ENCODE data around the gene HPCAL1. TPM values are rescaled to one million over a fixed set of nuclear protein-coding genes. Genes with fewer than 3 reads are reported as not detected.

The HPCAL1 gene
- total RNA-seq, 1 donor from 2014 or later, result 160 TPM

GRCh38 chr2:10433264-10433946 is 130.7 kb downstream of the HPCAL1 start:
- no peaks in the 10 kb centered on the region for H3K36me3 ChIP-seq
- H3K27ac ChIP-seq, result no peak overlapping the region
- no peaks in the 10 kb centered on the region for H3K9me3 ChIP-seq
- DNase-seq (no peak), ATAC-seq (no peak)
- H3K4me1 ChIP-seq, result no peaks in the 10 kb centered on the region
- TF ChIP-seq, protein P1, sequence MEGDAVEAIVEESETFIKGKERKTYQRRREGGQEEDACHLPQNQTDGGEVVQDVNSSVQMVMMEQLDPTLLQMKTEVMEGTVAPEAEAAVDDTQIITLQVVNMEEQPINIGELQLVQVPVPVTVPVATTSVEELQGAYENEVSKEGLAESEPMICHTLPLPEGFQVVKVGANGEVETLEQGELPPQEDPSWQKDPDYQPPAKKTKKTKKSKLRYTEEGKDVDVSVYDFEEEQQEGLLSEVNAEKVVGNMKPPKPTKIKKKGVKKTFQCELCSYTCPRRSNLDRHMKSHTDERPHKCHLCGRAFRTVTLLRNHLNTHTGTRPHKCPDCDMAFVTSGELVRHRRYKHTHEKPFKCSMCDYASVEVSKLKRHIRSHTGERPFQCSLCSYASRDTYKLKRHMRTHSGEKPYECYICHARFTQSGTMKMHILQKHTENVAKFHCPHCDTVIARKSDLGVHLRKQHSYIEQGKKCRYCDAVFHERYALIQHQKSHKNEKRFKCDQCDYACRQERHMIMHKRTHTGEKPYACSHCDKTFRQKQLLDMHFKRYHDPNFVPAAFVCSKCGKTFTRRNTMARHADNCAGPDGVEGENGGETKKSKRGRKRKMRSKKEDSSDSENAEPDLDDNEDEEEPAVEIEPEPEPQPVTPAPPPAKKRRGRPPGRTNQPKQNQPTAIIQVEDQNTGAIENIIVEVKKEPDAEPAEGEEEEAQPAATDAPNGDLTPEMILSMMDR (IDR thresholded peaks at IDR 0.05), result no peak
- intact Hi-C loops (cut with DNase I), result no loop called here
- H3K27me3 ChIP-seq, result no peaks in the 10 kb centered on the region
- H3K4me3 ChIP-seq, result no peak overlapping the region

GRCh38 chr2:10433947-10434885 is 131.5 kb downstream of the HPCAL1 start:
- H3K4me3 ChIP-seq, result no peak overlapping the region
- no peak for ATAC-seq
- H3K27me3 ChIP-seq, result no peaks in the 10 kb centered on the region
- no peak overlapping the region for H3K27ac ChIP-seq
- no peaks in the 10 kb centered on the region for H3K9me3 ChIP-seq
- peaks cover 3% of the 10 kb centered on the region for H3K36me3 ChIP-seq
- DNase-seq, result no peak
- TF ChIP-seq, protein P1 (IDR thresholded peaks at IDR 0.05), result no peak
- H3K4me1 ChIP-seq, result no peaks in the 10 kb centered on the region
- intact Hi-C loops (cut with DNase I), result no loop called here

DNA sequence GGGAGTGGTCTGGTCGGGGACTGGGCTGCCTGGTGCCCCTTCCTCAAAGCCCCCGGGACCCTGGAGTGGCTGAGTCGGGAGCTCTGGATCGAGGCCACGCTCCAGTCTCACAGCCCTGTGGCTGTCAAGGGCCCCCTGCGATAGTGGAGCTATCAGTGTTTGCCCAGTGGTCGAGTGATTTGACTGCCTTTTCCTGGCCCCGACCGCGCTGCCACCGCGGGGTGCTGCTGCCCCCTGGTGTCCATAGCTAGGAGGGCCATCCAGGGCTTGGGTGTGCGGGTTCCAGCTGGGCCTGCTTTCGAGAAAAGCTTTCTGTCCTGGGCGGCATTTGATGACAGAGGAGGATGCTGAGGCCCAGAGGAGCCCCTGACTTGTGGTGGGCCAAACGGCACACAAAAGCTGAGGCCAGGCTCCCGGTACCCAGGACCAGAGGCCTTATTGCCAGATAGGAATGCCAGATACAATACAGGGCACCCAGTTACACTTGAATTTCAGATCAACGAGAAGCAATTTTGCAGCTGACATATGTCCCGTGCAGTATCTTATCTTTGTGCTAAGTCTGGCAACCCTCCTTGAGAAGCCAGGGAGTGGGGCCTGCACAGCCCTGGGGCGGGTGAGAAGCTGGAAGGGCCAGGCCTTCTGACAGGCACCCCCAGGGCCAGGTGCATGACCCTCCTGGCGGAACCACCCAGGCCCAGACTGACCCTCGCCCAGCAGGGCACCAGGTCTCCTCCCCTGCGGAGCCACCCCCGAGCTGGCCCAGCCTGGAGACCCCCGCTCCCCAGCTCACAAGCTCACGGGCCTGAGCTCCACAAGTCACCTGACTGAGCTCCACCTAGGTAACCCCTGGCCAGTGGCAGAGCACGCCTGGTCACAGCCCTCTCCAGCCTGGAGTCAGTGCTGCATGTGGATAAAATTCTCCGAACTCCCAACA is 132.4 kb downstream of the HPCAL1 start:
- no peaks in the 10 kb centered on the region for H3K27me3 ChIP-seq
- no peak overlapping the region for H3K27ac ChIP-seq
- H3K4me3 ChIP-seq, result no peak overlapping the region
- H3K36me3 ChIP-seq, result peaks cover 12% of the 10 kb centered on the region
- H3K9me3 ChIP-seq, result no peaks in the 10 kb centered on the region
- TF ChIP-seq, protein P1 (IDR thresholded peaks at IDR 0.05), result peak; percentile 97
- peak; percentile 88 for DNase-seq
- ATAC-seq, result peak; percentile 88
- intact Hi-C loops (cut with DNase I), result loop anchor here (5.0 kb wide), 2 partner anchors 313 to 368 kb away; partner anchors contain the start of gene RRM2
- H3K4me1 ChIP-seq, result no peaks in the 10 kb centered on the region

GRCh38 chr2:10435820-10436204 is 133.1 kb downstream of the HPCAL1 start:
- intact Hi-C loops (cut with DNase I), result loop anchor here (5.0 kb wide), 2 partner anchors 314 to 369 kb away; partner anchors contain the start of gene RRM2
- no peaks in the 10 kb centered on the region for H3K9me3 ChIP-seq
- no peaks in the 10 kb centered on the region for H3K27me3 ChIP-seq
- H3K27ac ChIP-seq, result no peak overlapping the region
- H3K36me3 ChIP-seq, result peaks cover 19% of the 10 kb centered on the region
- no peaks in the 10 kb centered on the region for H3K4me1 ChIP-seq
- H3K4me3 ChIP-seq, result no peak overlapping the region
- TF ChIP-seq, protein P1 (IDR thresholded peaks at IDR 0.05), result no peak
- ATAC-seq (no peak), DNase-seq (no peak)

GRCh38 chr2:10436583-10437110 is 133.9 kb downstream of the HPCAL1 start:
- ATAC-seq, result no peak
- Histone ChIP-seq H3K4me3 (no peak overlapping the region), H3K27me3 (no peaks in the 10 kb centered on the region), H3K9me3 (no peaks in the 10 kb centered on the region), H3K4me1 (no peaks in the 10 kb centered on the region), H3K36me3 (peaks cover 27% of the 10 kb centered on the region), H3K27ac (no peak overlapping the region)
- TF ChIP-seq, protein P1 (IDR thresholded peaks at IDR 0.05), result no peak
- DNase-seq, result no peak
- intact Hi-C loops (cut with DNase I), result loop anchor here (5.0 kb wide), 2 partner anchors 314 to 369 kb away; partner anchors contain the start of gene RRM2
